Large intestine (tissue), 3 donors: ENCODE results near the gene CPN1. TPM values are rescaled to one million over a fixed set of nuclear protein-coding genes. Genes with fewer than 3 reads are reported as not detected.

ENCODE experiments used
- DNase-seq, 2 donors: peaks; one replicate each; pipeline versions ENCODE4 v3.0.0 to v3.0.0-alpha.2; 2013
- H3K27ac ChIP-seq: one replicate; pipeline ENCODE4 v1.5.1; 2013; ENCODE audit warnings: low read length
- H3K27me3 ChIP-seq: 2 replicates; pipeline ENCODE4 v1.6.1; 2013; ENCODE audit warnings: low read length; ENCODE audit not compliant: control insufficient read depth, insufficient read depth
- H3K36me3 ChIP-seq: 2 replicates; pipeline ENCODE4 v1.6.1; 2013; ENCODE audit warnings: low read length; ENCODE audit not compliant: control insufficient read depth, insufficient read depth
- H3K4me1 ChIP-seq: one replicate; pipeline ENCODE4 v1.6.1; 2013; ENCODE audit warnings: low read length; ENCODE audit not compliant: control insufficient read depth, insufficient read depth
- H3K4me3 ChIP-seq: one replicate; pipeline ENCODE4 v1.5.1; 2013; ENCODE audit warnings: low read length
- H3K9me3 ChIP-seq: one replicate; pipeline ENCODE4 v1.6.1; 2013; ENCODE audit warnings: mild to moderate bottlenecking, low read depth, low read length, moderate library complexity; ENCODE audit not compliant: control insufficient read depth
- WGBS: methylation state at CpG from one replicate; pipeline ENCODE4 v1.1.5; 2013; ENCODE audit warnings: low lambda C conversion rate; ENCODE audit not compliant: insufficient coverage; 5-methylcytosine and 5-hydroxymethylcytosine counted together
- polyA plus RNA-seq: library from polyadenylated mRNA; unstranded; fragments of 120-200 nt; gene quantifications from one replicate; pipeline ENCODE4 v1.2.1, GENCODE V29; 2013

The CPN1 gene
- polyA plus RNA-seq, 1 donor, result 0.06 TPM

DNA sequence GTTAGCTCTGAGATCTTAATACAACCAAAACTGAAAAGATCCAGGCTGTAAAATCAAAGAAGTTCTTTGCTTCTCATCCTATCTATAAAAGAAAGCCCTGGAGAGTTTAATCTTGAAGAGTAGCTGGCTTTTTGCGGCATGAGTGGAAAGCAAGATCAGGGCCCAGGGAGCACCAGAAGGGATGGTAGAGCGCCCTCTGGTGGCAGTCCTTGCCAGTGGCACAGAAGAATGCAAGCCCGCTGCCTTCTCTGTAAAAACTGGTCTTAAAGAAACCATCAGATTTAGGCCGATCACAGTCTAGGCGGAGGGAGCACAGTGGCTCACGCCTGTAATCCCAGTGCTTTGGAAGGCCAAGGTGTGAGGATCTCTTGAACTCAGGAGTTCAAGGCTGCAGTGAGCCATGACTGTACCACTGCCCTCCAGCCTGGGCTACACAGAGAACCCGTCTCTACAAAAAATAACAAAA, 35.6 kb downstream of the CPN1 start:
- H3K9me3 ChIP-seq, result no peaks in the 10 kb centered on the region
- DNase-seq, result peak; percentile 72 to 73
- H3K4me1 ChIP-seq, result peaks cover 8% of the 10 kb centered on the region
- H3K27me3 ChIP-seq, result no peaks in the 10 kb centered on the region
- H3K36me3 ChIP-seq, result no peaks in the 10 kb centered on the region
- whole genome bisulfite sequencing, result no CpG with 5 or more reads among the region's 7 CpGs
- H3K4me3 ChIP-seq, result no peak overlapping the region
- H3K27ac ChIP-seq, result no peak overlapping the region

DNA sequence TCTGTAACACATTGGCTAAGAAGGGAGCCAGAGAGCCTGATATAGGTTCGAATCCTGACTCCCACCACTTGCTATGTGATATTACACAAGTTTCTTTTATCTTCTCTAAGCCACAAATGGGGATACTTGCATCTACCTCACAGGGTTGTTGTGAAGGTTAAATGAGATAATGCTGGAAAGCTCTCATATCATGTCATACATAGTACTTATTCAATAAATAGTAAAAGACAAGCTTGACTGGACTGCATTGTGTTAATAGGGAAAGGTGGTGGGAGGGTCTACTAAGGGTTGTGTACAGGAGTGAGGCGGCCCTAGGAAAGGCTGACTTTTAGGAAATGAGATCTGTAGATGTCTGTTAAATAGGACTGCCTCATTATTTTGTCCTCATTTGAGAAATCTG, 36.1 kb downstream of the CPN1 start:
- Histone ChIP-seq H3K27ac (no peak overlapping the region), H3K4me1 (peaks cover 8% of the 10 kb centered on the region), H3K36me3 (no peaks in the 10 kb centered on the region), H3K4me3 (no peak overlapping the region), H3K9me3 (no peaks in the 10 kb centered on the region), H3K27me3 (no peaks in the 10 kb centered on the region)
- DNase-seq, result no peak
- WGBS, result no CpG with 5 or more reads among the region's 2 CpGs

DNA sequence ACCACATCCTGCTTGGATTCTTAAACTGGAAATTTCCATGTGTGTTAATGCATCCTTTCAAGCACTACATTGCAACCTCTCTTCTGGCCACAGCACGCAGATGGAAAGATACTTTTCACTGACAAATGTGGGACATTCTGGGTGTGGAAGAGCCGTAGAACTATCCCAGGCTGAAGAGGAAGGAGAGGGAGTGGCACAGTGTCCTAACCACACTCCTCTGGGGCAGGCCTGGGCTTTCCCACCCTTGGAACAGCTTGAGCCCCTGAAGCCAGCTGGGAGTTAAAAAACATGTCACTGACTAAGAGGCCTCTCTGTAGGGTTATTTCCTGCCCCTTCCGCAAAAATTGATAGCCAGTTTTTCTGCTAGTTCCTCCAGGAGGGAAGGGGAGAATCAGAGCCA, 37.9 kb downstream of the CPN1 start:
- no peaks in the 10 kb centered on the region for H3K36me3 ChIP-seq
- peaks cover 17% of the 10 kb centered on the region for H3K4me1 ChIP-seq
- peak in 1 of 2 donors; percentile 19 for DNase-seq
- H3K4me3 ChIP-seq, result no peak overlapping the region
- H3K27me3 ChIP-seq, result no peaks in the 10 kb centered on the region
- H3K9me3 ChIP-seq, result no peaks in the 10 kb centered on the region
- no CpG with 5 or more reads among the region's 3 CpGs for WGBS
- peak overlapping the region; percentile 36 for H3K27ac ChIP-seq

DNA sequence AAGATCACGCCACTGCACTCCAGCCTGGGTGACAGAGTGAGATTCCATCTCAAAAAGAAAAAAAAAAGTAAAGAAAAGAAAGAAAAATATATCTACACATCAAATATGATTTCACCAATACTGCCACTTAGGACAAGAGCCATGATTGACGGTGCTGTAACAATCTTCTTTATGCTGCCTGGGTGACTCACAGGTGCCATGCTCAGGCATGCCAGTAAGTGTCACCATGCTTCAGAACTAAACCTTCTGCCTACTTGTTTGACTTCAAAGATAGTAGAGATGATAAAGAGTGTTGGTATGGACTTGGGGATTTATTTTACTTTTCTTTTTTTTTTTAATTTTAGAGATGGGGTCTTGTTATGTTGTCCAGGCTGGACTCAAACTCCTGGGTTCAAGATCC, 38.3 kb downstream of the CPN1 start:
- no peak for DNase-seq
- H3K36me3 ChIP-seq, result no peaks in the 10 kb centered on the region
- H3K4me1 ChIP-seq, result peaks cover 21% of the 10 kb centered on the region
- H3K27ac ChIP-seq, result no peak overlapping the region
- H3K4me3 ChIP-seq, result no peak overlapping the region
- no peaks in the 10 kb centered on the region for H3K27me3 ChIP-seq
- H3K9me3 ChIP-seq, result no peaks in the 10 kb centered on the region
- WGBS, result no CpG with 5 or more reads among the region's 2 CpGs

DNA sequence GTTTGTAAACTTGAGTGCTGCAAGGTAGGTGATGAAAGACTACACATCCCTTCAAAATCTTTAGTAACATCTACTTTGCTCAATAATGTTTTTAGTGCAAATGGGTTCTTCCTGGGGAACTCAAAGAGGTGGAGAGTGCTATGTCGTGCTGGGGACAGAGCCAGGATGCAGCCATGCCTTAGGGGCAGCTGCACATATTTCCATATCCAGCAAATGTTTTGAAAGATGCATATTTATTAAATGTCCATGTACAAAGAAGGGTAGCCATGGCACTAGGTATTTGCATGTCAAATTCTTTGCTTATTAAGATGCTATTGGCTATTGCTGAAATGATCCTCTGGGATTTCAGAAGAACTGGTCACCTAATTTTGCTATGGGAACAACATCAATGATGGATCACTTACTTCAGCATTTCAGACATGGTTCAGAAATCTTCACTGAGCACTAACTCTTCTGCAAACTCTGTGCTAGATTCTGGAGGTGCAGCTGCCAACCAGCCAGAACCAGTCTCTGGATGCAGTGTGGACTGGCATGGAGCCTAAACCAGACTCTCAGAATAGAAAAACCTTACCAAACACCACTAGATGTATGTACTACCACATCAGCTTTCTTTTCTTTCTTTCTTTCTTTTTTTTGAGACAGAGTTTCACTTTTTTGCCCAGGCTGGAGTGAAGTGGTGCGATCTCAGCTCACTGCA, 40.2 kb downstream of the CPN1 start:
- H3K36me3 ChIP-seq, result no peaks in the 10 kb centered on the region
- no peak overlapping the region for H3K4me3 ChIP-seq
- peaks cover 29% of the 10 kb centered on the region for H3K4me1 ChIP-seq
- no peak overlapping the region for H3K27ac ChIP-seq
- WGBS, result no CpG with 5 or more reads among the region's 2 CpGs
- no peaks in the 10 kb centered on the region for H3K27me3 ChIP-seq
- H3K9me3 ChIP-seq, result no peaks in the 10 kb centered on the region
- DNase-seq, result no peak

DNA sequence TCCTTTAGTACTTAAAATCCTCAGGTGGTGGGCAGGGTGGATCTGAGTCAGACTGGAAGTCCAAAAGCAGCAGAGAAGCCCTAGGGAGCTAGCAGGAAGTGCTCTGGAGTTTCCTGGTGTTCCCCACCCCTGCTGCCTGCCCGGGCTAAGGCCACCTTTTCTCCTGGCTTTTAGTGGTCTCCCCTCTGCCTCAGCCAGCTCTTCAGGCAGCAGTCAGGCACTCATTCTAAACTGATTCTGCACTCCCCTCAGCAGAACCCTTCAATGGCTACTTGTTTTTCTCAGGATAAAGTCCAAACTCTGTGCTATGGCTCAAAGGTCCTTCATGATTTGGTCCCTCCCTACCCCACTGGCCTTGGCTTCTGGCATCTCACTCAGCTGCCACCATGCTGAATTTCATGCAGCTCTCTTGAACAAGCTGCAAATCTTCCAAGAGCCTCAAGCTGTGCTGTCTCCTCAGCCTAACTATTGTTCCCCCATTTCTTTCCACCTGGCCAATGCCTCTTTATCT, 43.1 kb downstream of the CPN1 start:
- Histone ChIP-seq H3K4me1 (peaks cover 36% of the 10 kb centered on the region), H3K9me3 (no peaks in the 10 kb centered on the region), H3K4me3 (no peak overlapping the region), H3K27ac (peak overlapping the region; percentile 82), H3K36me3 (no peaks in the 10 kb centered on the region), H3K27me3 (no peaks in the 10 kb centered on the region)
- WGBS, result no CpG with 5 or more reads among the region's 1 CpG
- peak; percentile 69 to 88 for DNase-seq

DNA sequence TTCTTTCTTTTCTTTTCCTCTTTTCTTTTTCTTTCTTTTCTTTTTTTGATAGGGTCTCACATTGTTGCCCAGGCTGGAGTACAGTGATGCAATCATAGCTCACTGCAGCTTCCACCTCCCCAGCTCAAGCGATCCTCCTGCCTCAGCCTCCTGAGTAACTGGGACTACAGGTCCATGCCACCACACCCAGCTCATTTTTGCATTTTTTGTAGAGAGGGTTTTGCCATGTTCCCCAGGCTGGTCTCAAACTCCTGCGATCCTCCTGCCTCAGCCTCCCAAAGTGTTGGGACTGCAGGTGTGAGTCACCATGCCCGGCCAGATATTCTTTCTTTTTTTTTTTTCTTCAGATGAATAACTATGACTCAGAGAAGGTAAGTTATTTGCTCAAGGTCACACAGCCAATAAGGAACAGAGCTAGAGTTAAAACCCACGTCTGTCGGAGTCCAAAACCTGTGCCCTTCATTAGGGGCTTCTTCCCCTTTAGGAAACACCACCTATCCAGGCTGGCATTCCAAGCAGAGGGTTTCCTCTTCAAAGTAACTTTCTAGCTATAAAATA, 43.8 kb downstream of the CPN1 start:
- peak overlapping the region; percentile 82 for H3K27ac ChIP-seq
- H3K36me3 ChIP-seq, result no peaks in the 10 kb centered on the region
- no peak overlapping the region for H3K4me3 ChIP-seq
- no peaks in the 10 kb centered on the region for H3K27me3 ChIP-seq
- no CpG with 5 or more reads among the region's 5 CpGs for WGBS
- H3K9me3 ChIP-seq, result no peaks in the 10 kb centered on the region
- DNase-seq, result no peak
- H3K4me1 ChIP-seq, result peaks cover 36% of the 10 kb centered on the region

DNA sequence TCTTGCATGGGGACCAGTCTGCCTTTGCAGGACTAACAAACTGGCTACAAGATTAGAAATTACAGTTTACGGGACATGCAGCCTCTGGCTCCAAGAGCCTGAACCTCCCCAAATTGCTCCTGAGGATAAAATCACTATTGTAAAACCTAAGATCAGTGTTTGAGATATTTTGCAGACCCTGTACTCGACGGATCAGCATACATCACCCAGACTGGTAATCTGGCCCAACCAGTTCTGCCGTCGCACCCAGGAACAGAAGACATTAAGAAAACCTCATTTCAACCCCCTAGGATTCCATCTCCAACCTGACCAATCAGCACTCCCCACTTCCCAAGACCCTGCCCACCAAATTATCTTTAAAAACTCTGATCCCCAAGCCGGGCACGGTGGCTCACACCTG, 44.8 kb downstream of the CPN1 start:
- Histone ChIP-seq H3K9me3 (no peaks in the 10 kb centered on the region), H3K36me3 (no peaks in the 10 kb centered on the region), H3K4me1 (peaks cover 36% of the 10 kb centered on the region), H3K27me3 (no peaks in the 10 kb centered on the region), H3K27ac (no peak overlapping the region), H3K4me3 (no peak overlapping the region)
- WGBS, result no CpG with 5 or more reads among the region's 7 CpGs
- DNase-seq, result no peak

DNA sequence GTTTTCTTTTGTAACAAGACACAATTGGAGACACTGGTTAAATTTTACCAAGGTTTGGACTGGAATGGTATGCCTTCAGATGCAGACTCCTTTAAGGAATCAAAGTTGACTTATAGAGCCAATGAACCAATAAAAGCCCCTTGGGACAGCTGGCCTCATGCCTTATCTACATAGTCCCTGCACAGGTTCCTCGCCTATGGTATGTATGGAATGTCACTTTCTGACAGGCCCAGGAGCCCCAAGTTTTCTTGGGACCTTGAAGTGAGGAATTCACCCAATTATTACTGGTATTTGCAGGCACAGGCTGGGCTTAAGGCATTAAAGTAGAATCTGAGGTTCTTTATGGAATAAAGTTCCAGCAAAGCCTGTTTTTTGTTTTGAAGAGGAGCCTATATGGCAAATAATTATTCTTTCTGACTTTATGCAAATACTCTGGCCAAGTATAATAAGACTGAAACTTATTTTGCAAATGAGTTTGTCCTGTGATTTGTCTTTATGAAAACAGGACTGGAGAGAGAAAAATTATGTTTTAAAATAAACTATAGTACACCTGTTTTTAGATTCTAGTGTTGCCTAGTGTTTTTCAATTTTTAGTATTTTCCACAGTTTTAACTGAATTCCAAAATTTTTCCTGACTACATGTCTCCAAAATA, 47.8 kb downstream of the CPN1 start:
- Histone ChIP-seq H3K9me3 (peaks cover 3% of the 10 kb centered on the region), H3K27ac (peak overlapping the region; percentile 42), H3K27me3 (no peaks in the 10 kb centered on the region), H3K36me3 (no peaks in the 10 kb centered on the region), H3K4me1 (peaks cover 28% of the 10 kb centered on the region), H3K4me3 (no peak overlapping the region)
- WGBS, result no CpG with 5 or more reads among the region's 1 CpG
- DNase-seq, result no peak

DNA sequence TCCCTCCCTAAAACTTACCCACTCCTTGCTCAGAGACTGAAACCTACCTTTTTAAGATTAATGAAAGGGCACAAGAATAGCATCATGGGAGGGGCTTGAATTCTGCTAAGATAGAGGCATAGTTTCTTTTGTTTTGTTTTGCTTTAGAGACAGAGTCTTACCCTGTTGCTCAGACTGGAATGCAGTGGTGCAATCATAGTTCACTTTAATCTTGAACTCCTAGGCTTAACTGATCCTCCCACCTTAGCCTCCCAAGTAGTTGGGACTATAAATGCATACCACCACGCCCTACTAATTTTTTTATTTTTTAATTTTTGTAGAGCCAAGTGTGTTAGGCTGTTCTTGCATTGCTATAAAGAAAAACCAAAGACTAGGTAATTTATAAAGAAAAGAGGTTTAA, 54.3 kb downstream of the CPN1 start:
- no peak overlapping the region for H3K27ac ChIP-seq
- H3K4me3 ChIP-seq, result no peak overlapping the region
- no peaks in the 10 kb centered on the region for H3K36me3 ChIP-seq
- no peaks in the 10 kb centered on the region for H3K27me3 ChIP-seq
- peaks cover 14% of the 10 kb centered on the region for H3K9me3 ChIP-seq
- no peak for DNase-seq
- H3K4me1 ChIP-seq, result no peaks in the 10 kb centered on the region
- WGBS, result no CpG with 5 or more reads among the region's 1 CpG
